ENCODE results near the gene ARHGAP18. TPM values are rescaled to one million over a fixed set of nuclear protein-coding genes. Genes with fewer than 3 reads are reported as not detected.
A peak's percentile ranks its signal among the peaks of the same experiment; 100 is the strongest.

The ARHGAP18 gene
- total and polyA plus RNA-seq, 8 donors = 8.2 to 41.0 (median 27.2) TPM

- WGBS, 2 donors = 64 to 70% methylated on average over 2 of the region's 2 CpGs
- FAIRE-seq (no peak), DNase-seq (no peak), ATAC-seq (no peak)
- TF ChIP-seq CTCF (IDR thresholded peaks at IDR 0.05) = no peak
- H3K27me3 ChIP-seq = no peaks in the 10 kb centered on the region
- H3K9me3 ChIP-seq = no peaks in the 10 kb centered on the region
- peaks cover 27 to 60% (median 50%) of the 10 kb centered on the region in 3 donors for H3K4me1 ChIP-seq
- no peak overlapping the region for H3K4me3 ChIP-seq
- no peaks in the 10 kb centered on the region for H3K36me3 ChIP-seq
- H3K27ac ChIP-seq = no peak overlapping the region
- intact Hi-C loops (cut with DNase I) = no loop called here
Measured at GRCh38 chr6:129697788-129698187, 12.2 kb downstream of the ARHGAP18 start.

- Histone ChIP-seq H3K4me3 (no peak overlapping the region), H3K36me3 (no peaks in the 10 kb centered on the region), H3K4me1 (peaks cover 28 to 54% (median 50%) of the 10 kb centered on the region in 3 donors), H3K27ac (no peak overlapping the region), H3K9me3 (no peaks in the 10 kb centered on the region), H3K27me3 (no peaks in the 10 kb centered on the region)
- DNase-seq (no peak), FAIRE-seq (no peak), ATAC-seq (peak; percentile 23 to 47 (median 32))
- intact Hi-C loops (cut with DNase I) = no loop called here
- TF ChIP-seq CTCF (IDR thresholded peaks at IDR 0.05) = no peak
- WGBS, 2 donors = 23 to 38% methylated on average over 3 of the region's 3 CpGs
Measured at GRCh38 chr6:129696843-129697242, 13.1 kb downstream of the ARHGAP18 start.

- DNase-seq (no peak), ATAC-seq (peak in 3 of 4 donors; percentile 26 to 46 (median 29)), FAIRE-seq (no peak)
- WGBS, 2 donors = 16 to 22% methylated on average over 1 of the region's 1 CpG
- Histone ChIP-seq H3K27me3 (no peaks in the 10 kb centered on the region), H3K4me1 (peaks cover 28 to 53% (median 50%) of the 10 kb centered on the region in 3 donors), H3K9me3 (no peaks in the 10 kb centered on the region), H3K27ac (peak overlapping the region in 1 of 4 donors; percentile 31), H3K4me3 (no peak overlapping the region), H3K36me3 (no peaks in the 10 kb centered on the region)
- intact Hi-C loops (cut with DNase I) = no loop called here
- no peak for TF ChIP-seq CTCF (IDR thresholded peaks at IDR 0.05)
Measured at GRCh38 chr6:129696028-129696418, 14.0 kb downstream of the ARHGAP18 start.

GRCh38 chr6:129695373-129696027, 14.5 kb downstream of the ARHGAP18 start:
- ATAC-seq (peak in 2 of 4 donors; percentile 26 to 30), DNase-seq (no peak), FAIRE-seq (no peak)
- Histone ChIP-seq H3K27ac (peak overlapping the region in 2 of 4 donors; percentile 20 to 31), H3K4me3 (no peak overlapping the region), H3K27me3 (no peaks in the 10 kb centered on the region), H3K4me1 (peaks cover 28 to 49% (median 48%) of the 10 kb centered on the region in 3 donors), H3K9me3 (no peaks in the 10 kb centered on the region), H3K36me3 (no peaks in the 10 kb centered on the region)
- intact Hi-C loops (cut with DNase I) = no loop called here
- WGBS, 2 donors = 37 to 41% methylated on average over 3 of the region's 3 CpGs
- TF ChIP-seq CTCF (IDR thresholded peaks at IDR 0.05) = no peak

GRCh38 chr6:129694036-129694435, 15.9 kb downstream of the ARHGAP18 start:
- TF ChIP-seq CTCF (IDR thresholded peaks at IDR 0.05) = no peak
- Histone ChIP-seq H3K27me3 (no peaks in the 10 kb centered on the region), H3K4me1 (peaks cover 37 to 59% (median 50%) of the 10 kb centered on the region in 3 donors), H3K36me3 (no peaks in the 10 kb centered on the region), H3K4me3 (no peak overlapping the region), H3K27ac (no peak overlapping the region), H3K9me3 (no peaks in the 10 kb centered on the region)
- intact Hi-C loops (cut with DNase I) = no loop called here
- FAIRE-seq = no peak
- no peak for DNase-seq
- 18% methylated on average over 2 of the region's 2 CpGs for WGBS, 2 donors
- no peak for ATAC-seq
